Measurements from ENCODE around the gene ALPL. TPM values are rescaled to one million over a fixed set of nuclear protein-coding genes. Genes with fewer than 3 reads are reported as not detected.

ALPL gene
- total and polyA plus RNA-seq, 10 of the 15 experiments (the other 5 are each of a cell fraction or from before 2014, with no cell fraction given) = 0.07 to 0.59 (median 0.31) TPM; not detected in 2

DNA sequence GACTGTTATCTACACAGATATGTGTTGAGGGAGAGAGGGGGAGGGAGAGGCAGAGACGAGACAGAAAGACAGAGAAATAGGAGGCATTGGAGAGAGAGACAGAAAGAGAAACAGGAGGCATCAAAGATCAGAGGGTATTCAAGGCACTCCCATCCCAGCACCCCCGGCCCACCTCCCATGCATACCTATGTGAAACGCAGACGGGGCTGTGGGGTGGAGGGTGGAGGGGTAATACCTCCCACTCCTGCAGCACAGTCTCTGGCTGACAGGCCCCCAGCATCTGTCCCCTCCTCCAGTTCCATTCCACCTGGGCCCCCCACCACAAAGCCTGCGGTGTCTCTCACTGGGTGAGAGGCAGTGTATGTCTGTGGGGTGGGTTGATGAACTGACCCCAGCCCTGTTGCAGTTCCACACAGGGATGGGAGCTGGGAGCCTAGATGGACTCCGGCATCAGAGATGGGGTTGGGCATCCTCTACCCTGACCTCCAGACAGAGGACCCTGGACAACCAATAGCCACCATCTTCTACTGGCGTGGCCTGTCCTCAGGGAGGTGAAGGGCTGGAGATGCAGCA, 110.2 kb downstream of the ALPL start (continued):
- TF ChIP-seq, protein P1, sequence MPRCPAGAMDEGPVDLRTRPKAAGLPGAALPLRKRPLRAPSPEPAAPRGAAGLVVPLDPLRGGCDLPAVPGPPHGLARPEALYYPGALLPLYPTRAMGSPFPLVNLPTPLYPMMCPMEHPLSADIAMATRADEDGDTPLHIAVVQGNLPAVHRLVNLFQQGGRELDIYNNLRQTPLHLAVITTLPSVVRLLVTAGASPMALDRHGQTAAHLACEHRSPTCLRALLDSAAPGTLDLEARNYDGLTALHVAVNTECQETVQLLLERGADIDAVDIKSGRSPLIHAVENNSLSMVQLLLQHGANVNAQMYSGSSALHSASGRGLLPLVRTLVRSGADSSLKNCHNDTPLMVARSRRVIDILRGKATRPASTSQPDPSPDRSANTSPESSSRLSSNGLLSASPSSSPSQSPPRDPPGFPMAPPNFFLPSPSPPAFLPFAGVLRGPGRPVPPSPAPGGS (IDR thresholded peaks at IDR 0.05; ENCODE audit: borderline replicate concordance, insufficient read depth, low read depth, low read length, poor library complexity, severe bottlenecking) = no peak
- TF ChIP-seq CHD4 (IDR thresholded peaks at IDR 0.05) (no peak), FOXM1 (IDR thresholded peaks at IDR 0.05; ENCODE audit: low read depth, low read length) (no peak)
- TF ChIP-seq, protein P2, sequence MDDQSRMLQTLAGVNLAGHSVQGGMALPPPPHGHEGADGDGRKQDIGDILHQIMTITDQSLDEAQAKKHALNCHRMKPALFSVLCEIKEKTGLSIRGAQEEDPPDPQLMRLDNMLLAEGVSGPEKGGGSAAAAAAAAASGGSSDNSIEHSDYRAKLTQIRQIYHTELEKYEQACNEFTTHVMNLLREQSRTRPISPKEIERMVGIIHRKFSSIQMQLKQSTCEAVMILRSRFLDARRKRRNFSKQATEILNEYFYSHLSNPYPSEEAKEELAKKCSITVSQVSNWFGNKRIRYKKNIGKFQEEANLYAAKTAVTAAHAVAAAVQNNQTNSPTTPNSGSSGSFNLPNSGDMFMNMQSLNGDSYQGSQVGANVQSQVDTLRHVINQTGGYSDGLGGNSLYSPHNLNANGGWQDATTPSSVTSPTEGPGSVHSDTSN (IDR thresholded peaks at IDR 0.05; ENCODE audit: insufficient replicate concordance, low read depth, low read length) = no peak

DNA sequence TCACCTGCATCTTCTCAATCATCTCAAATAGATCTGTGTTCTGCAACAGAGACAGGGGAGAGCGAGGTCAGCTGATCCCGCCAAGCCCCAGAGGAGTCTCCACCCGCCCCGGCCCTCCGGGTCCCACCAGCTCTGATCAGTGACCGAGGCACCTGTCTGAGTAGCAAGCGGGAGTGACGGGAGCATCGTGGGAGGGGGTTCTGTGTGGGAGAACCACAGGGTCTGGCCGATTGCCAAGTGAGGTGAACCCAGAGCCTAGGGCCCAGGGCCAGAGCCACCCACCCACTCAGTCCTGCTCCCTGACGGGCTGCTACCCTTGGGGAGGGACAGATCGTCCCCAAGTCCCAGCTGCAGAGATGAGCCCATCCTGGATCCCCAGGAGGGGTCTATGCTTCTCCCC, 110.8 kb downstream of the ALPL start:
- Histone ChIP-seq H3K27me3 (replicated peaks in 1 of 2; ENCODE audit: control insufficient read depth in 2 of 2, insufficient read depth in 2 of 2, low read length in 1 of 2) (peaks cover 1 to 2% of the 10 kb centered on the region in 2 experiments; a peak in 1 of 4 replicates), H3K79me2 (ENCODE audit: control insufficient read depth, insufficient read depth, low read length) (no peaks in the 10 kb centered on the region), H3K4me3 (no peak overlapping the region), H3K27ac (ENCODE audit: control insufficient read depth, insufficient read depth) (no peak overlapping the region), H3K9me3 (replicated peaks; ENCODE audit: control insufficient read depth, insufficient read depth, low read length) (no peaks in the 10 kb centered on the region), H3K9ac (ENCODE audit: control insufficient read depth, insufficient read depth, low read length) (no peak overlapping the region), H3K4me1 (ENCODE audit: control insufficient read depth, insufficient read depth, low read length) (no peaks in the 10 kb centered on the region), H2AFZ (ENCODE audit: control insufficient read depth, low read depth, low read length) (no peak overlapping the region), H4K20me1 (ENCODE audit: control insufficient read depth, insufficient read depth) (no peaks in the 10 kb centered on the region), H3K36me3 (ENCODE audit: control insufficient read depth in 2 of 2, insufficient read depth in 2 of 2, low read length in 1 of 2) (no peaks in the 10 kb centered on the region), H3K4me2 (ENCODE audit: control insufficient read depth, insufficient read depth) (no peak overlapping the region)
- CTCF ChIA-PET = no interaction called here
- RAD21 ChIA-PET (ENCODE audit: unreplicated experiment) = no interaction called here
- 16% methylated on average over 12 of the region's 12 CpGs for whole genome bisulfite sequencing (ENCODE audit: insufficient coverage, insufficient replicate concordance, low lambda C conversion rate, missing lambda C conversion rate)
- no peak for ATAC-seq
- BruUV-seq (replicated peaks) = no TSS peak
- intact Hi-C loops (cut with micrococcal nuclease; ENCODE audit: unreplicated experiment) = no loop called here
- SMC1A ChIA-PET (ENCODE audit: uncharacterized antibody, unreplicated experiment) = no interaction called here
- FAIRE-seq = no peak
- no peak for DNase-seq (ENCODE audit: low read depth, low spot score)
- in situ Hi-C loops (cut with MboI) = no loop called here
- POLR2A ChIA-PET = no interaction called here
- TF ChIP-seq POLR2AphosphoS5 (IDR thresholded peaks at IDR 0.05; ENCODE audit: low read length) = no peak
- TF ChIP-seq ASH2L (IDR thresholded peaks at IDR 0.05; ENCODE audit: borderline replicate concordance, low read depth) = no peak
- no peak for TF ChIP-seq ZNF217 (IDR thresholded peaks at IDR 0.05)
- no peak for TF ChIP-seq YY1 (IDR thresholded peaks at IDR 0.05; ENCODE audit: low read depth, low read length)
- TF ChIP-seq YBX1 (IDR thresholded peaks at IDR 0.05) = no peak
- TF ChIP-seq RUNX3 (IDR thresholded peaks at IDR 0.05; ENCODE audit: low read length) = no peak
- TF ChIP-seq HDGF (IDR thresholded peaks at IDR 0.05) = no peak
- TF ChIP-seq BRCA1 (IDR thresholded peaks at IDR 0.05; ENCODE audit: low read depth, low read length) = no peak
- no peak for TF ChIP-seq CBX3 (IDR thresholded peaks at IDR 0.05; ENCODE audit: borderline replicate concordance, low read depth)
- no peak for TF ChIP-seq ESRRA (IDR thresholded peaks at IDR 0.05; ENCODE audit: low read length)
- TF ChIP-seq, protein P2 (IDR thresholded peaks at IDR 0.05; ENCODE audit: insufficient replicate concordance, low read depth, low read length) = no peak
- no peak for TF ChIP-seq EED (IDR thresholded peaks at IDR 0.05; ENCODE audit: low read depth)
- TF ChIP-seq DPF2 (IDR thresholded peaks at IDR 0.05) = no peak

Data from GM12878 (cell line).